ENCODE results near the gene PTCSC3.

DNA sequence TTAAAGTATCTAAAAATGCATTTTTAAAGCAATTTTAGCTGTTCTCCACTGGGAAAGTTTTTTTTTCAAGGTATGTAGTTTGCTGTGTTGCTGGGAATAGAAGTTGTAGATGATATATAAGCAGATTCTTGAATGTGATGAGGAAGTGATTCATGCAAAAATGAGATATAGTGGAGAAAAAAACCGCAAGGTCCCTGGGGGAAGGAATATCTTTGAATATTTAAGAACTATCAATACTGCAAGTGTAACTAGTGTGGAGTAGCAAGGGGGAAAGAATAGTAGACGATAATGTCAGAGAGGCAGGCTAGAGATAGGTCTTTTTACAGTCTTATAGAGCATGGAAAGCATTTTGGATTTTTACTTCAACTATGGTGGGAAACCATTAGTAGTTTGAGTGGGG, 42.5 kb downstream of the PTCSC3 start:
- TF ChIP-seq POLR2A (IDR thresholded peaks at IDR 0.05) (no peak), POLR2AphosphoS5 (IDR thresholded peaks at IDR 0.05) (no peak)

All from prostate gland (tissue), 1 donor.